Prostate gland (tissue), 2 donors: ENCODE measurements around the gene EMX1. TPM values are rescaled to one million over a fixed set of nuclear protein-coding genes. Genes with fewer than 3 reads are reported as not detected.

ENCODE experiments used
- DNase-seq: peaks from one replicate; pipeline ENCODE4 v3.0.0-alpha.2; 2019; ENCODE audit warnings: low spot score
- H3K27ac ChIP-seq, 2 donors: fragments of 200-600 bp; sonication (generic); 2 replicates each; pipeline ENCODE4 v1.5.1; 2017 to 2019
- H3K27me3 ChIP-seq: fragments of 200-600 bp; sonication (generic); replicated peaks from 2 replicates; pipeline ENCODE4 v1.5.1; 2019; ENCODE audit not compliant: insufficient read depth
- H3K36me3 ChIP-seq, 2 donors: fragments of 200-600 bp; sonication (generic); 1 replicate in 1 of 2; 2 replicates in 1 of 2; pipeline versions ENCODE4 v1.5.1 to v1.8.1; 2017 to 2019
- H3K4me1 ChIP-seq: fragments of 200-600 bp; sonication (generic); replicated peaks from 2 replicates; pipeline ENCODE4 v1.5.1; 2019
- H3K4me3 ChIP-seq, 2 donors: fragments of 200-600 bp; sonication (generic); 2 replicates each; pipeline ENCODE4 v1.5.1; 2017 to 2019
- H3K9me3 ChIP-seq: fragments of 200-600 bp; sonication (generic); 2 replicates; pipeline ENCODE4 v1.5.1; 2017
- CTCF ChIP-seq, 4 experiments: fragments of 200-600 bp in 2 of 4; fragments of 450-650 bp in 2 of 4; sonication (generic) in 2 of 4; IDR thresholded peaks; 1 replicate in 3 of 4; 2 replicates in 1 of 4; pipeline ENCODE4 v1.5.1; 2016 to 2019; ENCODE audit warnings: antibody characterized with exemption in 4 of 4, mild to moderate bottlenecking in 2 of 4, moderate library complexity in 2 of 4
- POLR2A ChIP-seq: fragments of 450-650 bp; IDR thresholded peaks from one replicate; pipeline ENCODE4 v1.6.1; 2016; ENCODE audit warnings: antibody characterized with exemption, mild to moderate bottlenecking
- POLR2AphosphoS5 ChIP-seq: sonication (generic); formaldehyde crosslinking; IDR thresholded peaks from one replicate; pipeline ENCODE4 v1.6.1; 2017; ENCODE audit warnings: antibody characterized with exemption
- WGBS: methylation state at CpG from one replicate; pipeline ENCODE4 v1.1.5; 2018; 5-methylcytosine and 5-hydroxymethylcytosine counted together
- intact Hi-C: fragments of 100-400 bp; cut with DNase I; formaldehyde crosslinking; loops from one replicate; pipeline ENCODE4 v1.14.2; 2022
- total RNA-seq, 2 donors: library from RNA; depleted of rRNA; stranded (reverse); fragments of >200 nt; gene quantifications; one replicate each; pipeline ENCODE4 v1.1.0, GENCODE V29; 2016

The EMX1 gene
- total RNA-seq, 2 donors from 2014 or later = 9.8 TPM; not detected in 1

GRCh38 chr2:72969706-72970105, 52.4 kb downstream of the EMX1 start:
- Histone ChIP-seq H3K27me3 (no peaks in the 10 kb centered on the region), H3K9me3 (no peaks in the 10 kb centered on the region), H3K4me1 (no peaks in the 10 kb centered on the region), H3K27ac (no peak overlapping the region), H3K4me3 (no peak overlapping the region), H3K36me3 (no peaks in the 10 kb centered on the region)
- intact Hi-C loops = no loop called here
- TF ChIP-seq POLR2AphosphoS5 (no peak), CTCF (IDR thresholded peaks at IDR 0.05) (no peak), POLR2A (no peak)
- no peak for DNase-seq
- 72% methylated on average over 4 of the region's 4 CpGs for WGBS

DNA sequence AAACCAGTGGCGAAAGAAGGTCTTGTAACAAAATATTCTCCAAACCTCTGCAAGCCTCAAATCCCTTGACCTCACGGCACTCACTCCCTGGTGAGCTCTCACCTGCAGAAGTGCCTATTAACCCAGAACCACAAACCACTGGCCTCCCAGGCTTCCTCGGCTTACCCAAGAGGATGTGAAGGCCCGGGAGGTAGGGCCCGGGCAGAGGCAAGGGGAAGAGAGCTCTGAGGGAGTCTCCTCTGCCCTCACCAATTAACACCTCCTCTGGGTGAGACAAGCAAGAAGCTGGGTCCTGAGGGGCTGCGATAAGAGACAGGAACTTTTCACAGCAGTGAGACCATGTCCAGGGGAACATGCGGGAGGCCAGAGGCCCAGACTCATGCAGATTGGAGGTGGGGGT, 53.7 kb downstream of the EMX1 start:
- Histone ChIP-seq H3K9me3 (no peaks in the 10 kb centered on the region), H3K27me3 (no peaks in the 10 kb centered on the region), H3K27ac (no peak overlapping the region), H3K4me1 (no peaks in the 10 kb centered on the region), H3K4me3 (no peak overlapping the region), H3K36me3 (no peaks in the 10 kb centered on the region)
- intact Hi-C loops = no loop called here
- TF ChIP-seq CTCF (IDR thresholded peaks at IDR 0.05) = no peak
- TF ChIP-seq POLR2A = no peak
- TF ChIP-seq POLR2AphosphoS5 = no peak
- WGBS = 81% methylated on average over 7 of the region's 7 CpGs
- no peak for DNase-seq

GRCh38 chr2:72972352-72973136, 55.2 kb downstream of the EMX1 start:
- no peaks in the 10 kb centered on the region for H3K36me3 ChIP-seq
- H3K27me3 ChIP-seq = no peaks in the 10 kb centered on the region
- no peaks in the 10 kb centered on the region for H3K9me3 ChIP-seq
- no peak overlapping the region for H3K4me3 ChIP-seq
- no peak overlapping the region for H3K27ac ChIP-seq
- intact Hi-C loops = no loop called here
- no peak for DNase-seq
- no peaks in the 10 kb centered on the region for H3K4me1 ChIP-seq
- TF ChIP-seq POLR2A (no peak), POLR2AphosphoS5 (no peak), CTCF (IDR thresholded peaks at IDR 0.05) (no peak)
- WGBS = 91% methylated on average over 12 of the region's 12 CpGs

DNA sequence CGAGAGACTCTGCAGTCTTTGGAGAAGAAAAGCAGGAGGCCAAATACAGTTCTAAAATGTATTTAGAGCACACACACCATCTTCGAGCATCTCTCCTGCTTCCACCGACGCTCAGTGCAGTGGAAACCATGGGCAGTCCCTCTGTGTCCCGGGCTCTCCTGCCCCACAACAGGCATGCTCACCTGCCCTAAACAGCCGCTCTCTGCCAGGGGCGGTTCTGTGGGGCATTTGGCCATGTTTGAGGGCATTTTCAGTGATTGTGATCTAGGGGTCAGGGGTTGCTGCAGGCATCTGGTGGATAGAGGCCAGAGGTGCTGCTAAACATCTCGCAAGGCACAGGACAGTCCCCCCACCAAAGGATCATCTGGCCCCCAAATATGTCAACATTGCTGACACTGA, 55.8 kb downstream of the EMX1 start:
- intact Hi-C loops = no loop called here
- no peak overlapping the region for H3K27ac ChIP-seq
- no peaks in the 10 kb centered on the region for H3K4me1 ChIP-seq
- H3K9me3 ChIP-seq = no peaks in the 10 kb centered on the region
- H3K27me3 ChIP-seq = no peaks in the 10 kb centered on the region
- no peak for DNase-seq
- H3K4me3 ChIP-seq = no peak overlapping the region
- no peaks in the 10 kb centered on the region for H3K36me3 ChIP-seq
- TF ChIP-seq CTCF (IDR thresholded peaks at IDR 0.05) (no peak), POLR2AphosphoS5 (no peak), POLR2A (no peak)
- 94% methylated on average over 8 of the region's 8 CpGs for WGBS
